Right atrium auricular region (tissue), 2 donors: Measurements from ENCODE around the gene KANK2. TPM values are rescaled to one million over a fixed set of nuclear protein-coding genes. Genes with fewer than 3 reads are reported as not detected.
A peak's percentile ranks its signal among the peaks of the same experiment; 100 is the strongest.

ENCODE experiments used
- DNase-seq: peaks from one replicate; pipeline ENCODE4 v3.0.0-alpha.2; 2019; ENCODE audit warnings: low spot score
- H3K27ac ChIP-seq, 2 donors: fragments of 200-600 bp; sonication (generic); 1 replicate in 1 of 2; 2 replicates in 1 of 2; pipeline ENCODE4 v1.5.1; 2016 to 2019
- H3K27me3 ChIP-seq, 2 donors: fragments of 200-600 bp; sonication (generic); one replicate each; pipeline versions ENCODE4 v1.5.1 to v1.6.0; 2017 to 2019
- H3K36me3 ChIP-seq: fragments of 200-600 bp; sonication (generic); one replicate; pipeline ENCODE4 v1.5.1; 2016
- H3K4me1 ChIP-seq, 2 donors: fragments of 200-600 bp; sonication (generic); one replicate each; pipeline versions ENCODE4 v1.5.1 to v1.6.0; 2017 to 2019
- H3K4me3 ChIP-seq, 2 donors: fragments of 200-600 bp; sonication (generic); 1 replicate in 1 of 2; 2 replicates in 1 of 2; pipeline ENCODE4 v1.5.1; 2017 to 2019; ENCODE audit warnings: mild to moderate bottlenecking in 1 of 2, moderate library complexity in 1 of 2
- H3K9me3 ChIP-seq, 2 donors: fragments of 200-600 bp; sonication (generic); one replicate each; pipeline ENCODE4 v1.5.1; 2019
- total RNA-seq, 2 donors: library from RNA; depleted of rRNA; stranded (reverse); fragments of >200 nt; gene quantifications; one replicate each; pipeline ENCODE4 v1.1.0, GENCODE V29; 2016
- TF ChIP-seq, protein P1 (sequence below), 2 donors: fragments of 200-600 bp; sonication (generic); IDR thresholded peaks; one replicate each; pipeline ENCODE4 v1.5.1; 2019; ENCODE audit warnings: antibody characterized with exemption in 2 of 2

The KANK2 gene
- total RNA-seq, 2 donors from 2014 or later = 445 to 622 TPM

DNA sequence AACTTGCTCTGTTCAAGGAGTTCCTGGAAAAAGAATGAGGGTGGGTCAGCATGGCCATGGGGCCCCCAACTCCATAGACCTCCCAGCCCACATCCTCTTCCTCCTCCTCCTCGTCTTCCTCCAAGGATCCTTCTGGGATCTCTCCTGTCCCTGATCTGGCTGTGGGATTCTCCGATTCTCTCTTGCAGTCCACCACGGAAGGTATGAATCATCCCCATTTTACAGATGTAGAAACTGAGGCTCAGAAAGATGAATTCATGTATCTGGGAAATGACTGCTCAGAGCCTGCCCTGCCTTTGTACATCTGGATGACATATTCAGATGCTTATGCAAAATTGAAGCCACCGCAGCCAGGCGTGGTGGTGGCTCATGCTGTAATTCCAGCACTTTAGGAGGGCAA lies 2.2 kb upstream of the KANK2 start:
- no peaks in the 10 kb centered on the region for H3K27me3 ChIP-seq
- DNase-seq = no peak
- peak overlapping the region; percentile 95 to 96 for H3K27ac ChIP-seq
- no peak overlapping the region for H3K4me3 ChIP-seq
- TF ChIP-seq, protein P1, sequence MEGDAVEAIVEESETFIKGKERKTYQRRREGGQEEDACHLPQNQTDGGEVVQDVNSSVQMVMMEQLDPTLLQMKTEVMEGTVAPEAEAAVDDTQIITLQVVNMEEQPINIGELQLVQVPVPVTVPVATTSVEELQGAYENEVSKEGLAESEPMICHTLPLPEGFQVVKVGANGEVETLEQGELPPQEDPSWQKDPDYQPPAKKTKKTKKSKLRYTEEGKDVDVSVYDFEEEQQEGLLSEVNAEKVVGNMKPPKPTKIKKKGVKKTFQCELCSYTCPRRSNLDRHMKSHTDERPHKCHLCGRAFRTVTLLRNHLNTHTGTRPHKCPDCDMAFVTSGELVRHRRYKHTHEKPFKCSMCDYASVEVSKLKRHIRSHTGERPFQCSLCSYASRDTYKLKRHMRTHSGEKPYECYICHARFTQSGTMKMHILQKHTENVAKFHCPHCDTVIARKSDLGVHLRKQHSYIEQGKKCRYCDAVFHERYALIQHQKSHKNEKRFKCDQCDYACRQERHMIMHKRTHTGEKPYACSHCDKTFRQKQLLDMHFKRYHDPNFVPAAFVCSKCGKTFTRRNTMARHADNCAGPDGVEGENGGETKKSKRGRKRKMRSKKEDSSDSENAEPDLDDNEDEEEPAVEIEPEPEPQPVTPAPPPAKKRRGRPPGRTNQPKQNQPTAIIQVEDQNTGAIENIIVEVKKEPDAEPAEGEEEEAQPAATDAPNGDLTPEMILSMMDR (IDR thresholded peaks at IDR 0.05) = no peak
- H3K36me3 ChIP-seq = peaks cover 16% of the 10 kb centered on the region
- no peaks in the 10 kb centered on the region for H3K9me3 ChIP-seq
- peaks cover 0 to 65% of the 10 kb centered on the region in 2 donors for H3K4me1 ChIP-seq

DNA sequence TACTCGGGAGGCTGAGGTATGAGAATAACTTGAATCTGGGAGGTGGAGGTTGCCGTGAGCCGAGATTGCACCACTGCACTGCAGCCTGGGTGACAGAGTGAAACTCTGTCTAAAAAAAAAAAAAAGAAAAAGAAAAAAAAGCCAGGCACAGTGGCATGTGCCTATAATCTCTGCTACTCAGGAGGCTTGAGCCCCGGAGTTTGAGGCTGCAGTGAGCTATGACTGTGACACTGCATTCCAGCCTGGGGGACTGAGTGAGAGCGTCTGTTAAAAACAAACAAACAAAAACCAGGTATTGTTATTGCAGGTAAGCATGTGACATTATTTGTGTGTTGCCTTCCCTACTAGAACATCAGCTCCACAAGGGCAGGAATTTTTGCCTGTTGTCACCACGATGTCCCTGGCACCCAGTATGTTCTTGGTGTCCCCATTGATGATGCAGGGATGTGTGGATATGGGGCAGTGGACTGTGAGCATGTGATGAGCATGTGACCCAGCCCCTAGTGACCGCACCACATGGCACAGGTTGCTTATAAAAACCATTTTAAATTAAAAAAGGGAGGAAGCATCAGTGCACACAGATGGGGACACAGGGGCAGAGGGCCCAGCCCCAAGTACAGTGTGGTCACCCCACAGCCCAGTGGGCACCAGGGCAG lies 1.6 kb upstream of the KANK2 start:
- peaks cover 0 to 65% of the 10 kb centered on the region in 2 donors for H3K4me1 ChIP-seq
- H3K9me3 ChIP-seq = no peaks in the 10 kb centered on the region
- H3K4me3 ChIP-seq = no peak overlapping the region
- H3K36me3 ChIP-seq = peaks cover 22% of the 10 kb centered on the region
- DNase-seq = no peak
- TF ChIP-seq, protein P1 (IDR thresholded peaks at IDR 0.05) = no peak
- H3K27ac ChIP-seq = peak overlapping the region; percentile 95 to 96
- no peaks in the 10 kb centered on the region for H3K27me3 ChIP-seq

DNA sequence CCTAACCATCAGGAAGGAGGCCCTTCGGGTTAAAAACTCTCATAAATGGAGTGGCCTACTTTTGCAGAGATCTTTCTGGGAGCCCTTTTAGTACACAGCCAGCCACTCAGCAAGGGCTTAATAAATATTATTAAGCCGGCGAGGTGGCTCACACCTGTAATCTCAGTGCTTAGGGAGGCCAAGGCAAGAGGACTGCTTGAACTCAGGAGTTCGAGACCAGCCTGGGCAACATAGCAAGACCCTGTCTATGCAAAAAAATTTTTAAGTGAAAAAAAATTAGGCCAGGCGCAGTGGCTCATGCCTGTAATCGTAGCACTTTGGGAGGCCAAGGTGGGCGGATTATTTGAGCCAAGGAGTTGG lies 810 bp upstream of the KANK2 start:
- Histone ChIP-seq H3K27me3 (no peaks in the 10 kb centered on the region), H3K4me1 (peaks cover 3 to 65% of the 10 kb centered on the region in 2 donors), H3K9me3 (no peaks in the 10 kb centered on the region), H3K4me3 (no peak overlapping the region), H3K36me3 (peaks cover 30% of the 10 kb centered on the region), H3K27ac (peak overlapping the region; percentile 95 to 96)
- no peak for DNase-seq
- TF ChIP-seq, protein P1 (IDR thresholded peaks at IDR 0.05) = no peak

DNA sequence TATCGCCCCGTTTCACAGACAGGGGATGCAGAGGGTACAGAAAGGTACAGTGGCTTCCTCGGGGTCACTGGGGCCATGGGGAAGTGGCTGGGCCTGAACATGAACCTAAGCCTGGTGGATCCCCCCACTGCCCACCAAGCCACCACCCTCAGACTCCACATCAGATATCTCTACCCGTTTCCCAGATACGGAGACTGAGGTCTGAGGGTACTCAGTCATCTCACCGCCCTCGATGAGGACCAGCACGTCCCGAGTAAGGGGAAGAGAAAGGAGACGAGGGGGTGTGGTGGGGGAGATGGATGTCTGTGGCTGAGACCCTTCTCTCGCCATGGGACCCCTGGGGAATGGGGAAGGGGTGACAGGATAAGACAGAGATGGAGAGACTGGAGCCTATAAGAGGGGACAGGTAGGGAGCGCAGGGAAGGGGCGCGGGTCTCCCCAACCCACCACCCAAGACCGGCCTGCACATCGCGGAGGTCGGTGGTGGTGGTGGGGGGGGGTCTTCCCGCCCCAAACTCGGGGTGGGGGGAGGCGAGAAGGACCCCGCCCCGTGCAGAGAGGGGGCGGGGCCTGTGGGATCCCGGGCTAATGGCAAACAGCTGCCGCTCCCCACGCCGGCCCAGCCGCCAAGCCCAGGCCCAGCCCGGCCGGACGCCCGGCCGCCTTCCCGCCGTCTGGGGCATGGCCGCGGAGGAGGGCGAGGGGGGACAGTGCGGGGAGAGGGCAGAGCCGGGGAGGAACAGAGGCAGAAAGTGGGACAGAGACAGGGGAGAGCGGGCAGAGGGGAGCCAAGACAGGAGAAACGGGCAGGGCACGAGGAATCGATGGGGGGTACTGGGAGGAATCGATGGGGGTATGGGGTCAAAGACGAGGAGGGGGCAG lies 698 bp downstream of the KANK2 start:
- H3K4me3 ChIP-seq = peak overlapping the region; percentile 67 to 82
- TF ChIP-seq, protein P1 (IDR thresholded peaks at IDR 0.05) = no peak
- peak overlapping the region; percentile 95 to 96 for H3K27ac ChIP-seq
- H3K4me1 ChIP-seq = peaks cover 3 to 69% of the 10 kb centered on the region in 2 donors
- no peaks in the 10 kb centered on the region for H3K9me3 ChIP-seq
- no peaks in the 10 kb centered on the region for H3K27me3 ChIP-seq
- no peak for DNase-seq
- H3K36me3 ChIP-seq = peaks cover 35% of the 10 kb centered on the region

DNA sequence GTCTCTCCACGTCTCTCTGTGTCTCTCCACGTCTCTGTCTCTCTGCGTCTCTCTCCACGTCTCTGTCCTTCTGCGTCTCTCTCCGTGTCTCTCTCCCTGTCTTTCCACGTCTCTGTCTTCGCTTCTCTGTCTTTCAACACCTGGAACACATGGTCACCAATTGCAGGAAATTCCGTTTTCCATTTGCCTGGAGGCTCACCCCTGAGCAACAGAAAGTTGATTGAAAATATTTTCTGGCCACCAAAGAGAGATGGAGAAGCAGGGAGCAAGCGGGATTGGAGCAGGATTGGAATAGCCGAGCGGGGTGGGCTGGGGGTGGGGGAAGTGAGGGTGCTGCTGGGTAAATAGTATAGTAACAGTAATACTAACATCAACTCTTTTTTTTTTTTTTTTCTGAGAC lies 1.7 kb downstream of the KANK2 start:
- H3K27me3 ChIP-seq = no peaks in the 10 kb centered on the region
- H3K4me1 ChIP-seq = peaks cover 3 to 79% of the 10 kb centered on the region in 2 donors
- peak overlapping the region; percentile 95 to 96 for H3K27ac ChIP-seq
- no peaks in the 10 kb centered on the region for H3K9me3 ChIP-seq
- peaks cover 38% of the 10 kb centered on the region for H3K36me3 ChIP-seq
- TF ChIP-seq, protein P1 (IDR thresholded peaks at IDR 0.05) = no peak
- peak overlapping the region; percentile 67 to 82 for H3K4me3 ChIP-seq
- DNase-seq = no peak
